CD4-positive, alpha-beta T cell treated with Interleukin-1 beta for 1 hour (primary cell): ENCODE results near the gene FBXW5.

Experiments used
- DNase-seq, 2 donors: peaks; one replicate each; pipeline ENCODE4 v3.0.0-alpha.2; 2020 to 2022

FBXW5 gene

DNA sequence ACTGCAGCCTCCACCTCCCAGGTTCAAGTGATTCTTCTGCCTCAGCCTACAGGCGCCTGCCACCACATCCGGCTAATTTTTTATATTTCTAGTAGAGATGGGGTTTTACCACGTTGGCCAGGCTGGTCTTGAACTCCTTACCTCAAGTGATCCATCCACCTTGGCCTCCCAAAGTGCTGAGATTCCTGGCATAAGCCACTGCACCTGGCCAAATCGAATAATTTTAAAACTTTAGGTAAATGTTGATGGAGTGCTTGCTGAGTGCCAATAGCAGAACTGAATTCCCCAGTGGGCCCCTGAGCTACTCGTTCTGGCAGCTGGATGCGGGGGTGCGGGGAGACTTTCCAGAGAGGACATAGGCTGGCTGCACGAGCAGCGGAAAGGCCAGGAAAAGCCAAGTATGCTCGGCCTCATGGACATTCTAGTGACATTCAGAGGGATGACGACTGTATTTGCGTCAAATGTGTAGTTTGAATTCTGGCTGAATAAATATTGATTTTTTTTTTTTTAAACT lies 41.4 kb downstream of the FBXW5 start:
- peak in 1 of 2 donors; percentile 50 for DNase-seq

DNA sequence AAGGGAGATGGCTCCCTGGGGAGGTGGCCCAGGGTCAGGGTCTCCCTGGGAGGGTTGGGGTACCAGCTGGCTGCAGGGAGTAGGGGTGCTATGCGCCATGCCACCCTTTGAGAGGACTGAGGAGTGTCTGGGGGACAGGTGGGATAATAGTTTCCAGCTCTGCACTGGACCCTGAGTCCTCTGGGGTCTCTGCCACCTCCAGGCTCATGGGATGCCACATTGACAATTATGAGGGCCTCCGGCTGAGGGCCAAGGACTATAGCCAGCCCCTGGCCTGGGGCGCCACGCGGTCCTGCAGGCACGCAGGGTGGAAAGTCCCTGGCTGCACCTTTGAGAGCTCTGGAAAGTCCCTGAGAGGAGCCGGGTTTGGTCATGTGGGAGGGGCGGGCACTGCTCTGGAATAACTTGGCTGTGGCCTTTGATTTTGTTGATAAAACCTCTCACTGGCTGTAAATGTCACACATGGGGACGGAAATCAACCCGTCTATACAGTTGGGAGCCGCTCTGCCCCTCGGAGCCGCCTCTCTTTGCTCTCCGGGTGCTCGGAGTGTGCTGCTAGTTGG lies 42.2 kb downstream of the FBXW5 start:
- peak; percentile 82 to 88 for DNase-seq

DNA sequence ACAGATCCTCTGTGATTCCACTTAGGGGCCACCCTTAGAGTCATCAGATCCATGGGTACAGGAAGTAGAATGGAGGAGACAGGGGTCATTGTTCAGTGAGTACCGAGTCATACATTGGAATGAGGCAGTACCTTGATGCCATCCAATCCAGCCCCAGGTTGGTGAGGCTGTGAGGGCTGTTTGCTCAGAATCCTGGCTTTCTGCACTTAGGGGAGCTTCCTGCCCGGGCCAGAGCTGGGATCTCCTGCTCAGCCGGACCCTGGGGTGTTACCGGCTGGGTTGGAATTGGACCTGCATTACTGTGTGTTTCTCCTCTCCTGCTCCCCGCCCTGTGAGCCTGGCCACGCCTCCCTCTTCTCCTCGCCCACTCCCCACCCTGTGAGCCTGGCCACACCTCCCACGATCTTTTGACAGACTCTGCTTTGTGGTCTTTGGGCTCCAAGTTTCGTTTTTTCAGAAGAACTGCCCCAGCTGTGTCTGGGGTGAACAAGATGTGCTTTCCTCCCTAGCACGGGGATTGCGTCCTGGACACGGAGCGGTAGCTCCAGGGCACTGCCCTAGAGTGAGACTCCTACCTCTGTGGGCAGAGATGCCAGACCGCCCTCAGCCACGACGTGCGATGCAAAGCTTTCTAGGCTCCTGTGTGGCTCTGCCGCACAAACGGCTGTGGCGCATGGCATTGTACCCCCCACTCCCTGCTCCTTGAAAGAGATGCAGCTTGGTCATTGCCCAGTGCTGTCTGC lies 42.9 kb downstream of the FBXW5 start:
- DNase-seq, result peak; percentile 60 to 76

DNA sequence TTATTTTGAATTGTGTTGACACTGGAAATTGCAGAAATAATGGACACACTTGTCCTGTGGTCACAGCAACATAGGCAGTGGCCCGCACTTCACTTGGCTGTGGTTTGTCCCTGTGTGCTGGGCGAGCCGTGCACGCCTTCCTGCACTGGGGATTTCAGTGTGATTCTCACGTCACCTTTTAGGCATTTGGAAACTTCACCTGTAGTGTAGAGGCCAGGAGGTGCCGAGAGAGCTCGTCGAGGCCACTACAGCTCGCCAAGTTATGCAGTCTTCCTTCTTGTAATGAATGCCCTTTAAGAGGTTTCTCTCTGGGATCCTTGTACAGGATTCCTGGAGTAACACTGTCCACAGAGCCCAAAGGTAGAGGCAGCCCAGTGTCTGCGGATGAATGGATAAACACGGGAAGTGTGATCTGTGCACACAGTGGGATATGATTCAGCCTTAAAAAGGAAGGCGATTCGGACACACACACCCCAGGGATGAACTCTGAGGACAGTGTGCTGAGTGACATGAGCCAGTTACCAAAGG lies 43.5 kb downstream of the FBXW5 start:
- no peak for DNase-seq

DNA sequence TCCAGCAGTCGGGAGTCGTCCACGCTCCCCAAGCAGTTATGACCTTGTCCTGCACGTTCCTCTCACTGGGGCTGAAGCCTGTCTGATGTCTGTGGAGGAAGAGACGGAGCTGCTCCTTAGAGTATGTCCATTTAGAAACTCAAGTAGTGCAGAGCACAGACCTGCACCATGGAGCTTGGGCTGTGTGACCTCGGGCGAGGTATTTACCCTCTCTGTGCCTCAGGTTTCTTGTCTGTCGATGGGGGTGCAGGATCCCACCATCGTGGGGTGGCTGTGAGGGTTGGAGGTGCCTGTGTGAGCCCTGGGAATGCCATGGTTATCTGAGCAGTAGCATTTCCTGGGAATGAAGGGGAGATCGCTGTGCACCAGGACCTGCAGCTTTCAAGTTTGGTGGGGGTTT lies 44.0 kb downstream of the FBXW5 start:
- no peak for DNase-seq

DNA sequence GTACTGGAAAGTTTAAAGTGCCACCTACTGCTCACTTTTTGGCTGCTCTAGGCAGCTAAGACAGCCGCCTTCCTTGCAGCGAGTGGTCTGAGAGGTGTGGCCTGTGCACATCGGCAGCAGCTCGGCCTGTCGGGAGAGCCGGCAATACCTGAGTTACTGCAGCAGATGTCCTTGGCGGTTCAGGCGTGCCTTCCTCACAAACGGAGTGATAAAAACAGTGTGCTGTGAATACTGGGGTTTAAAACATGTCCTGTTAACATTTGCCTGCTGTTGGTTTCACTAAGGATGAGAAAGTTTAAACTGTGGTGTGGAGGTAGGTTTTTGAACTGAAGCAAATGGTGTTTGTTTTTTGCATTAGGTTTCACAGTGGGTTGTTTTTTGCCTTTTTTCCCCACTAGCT lies 45.3 kb downstream of the FBXW5 start:
- DNase-seq, result no peak

DNA sequence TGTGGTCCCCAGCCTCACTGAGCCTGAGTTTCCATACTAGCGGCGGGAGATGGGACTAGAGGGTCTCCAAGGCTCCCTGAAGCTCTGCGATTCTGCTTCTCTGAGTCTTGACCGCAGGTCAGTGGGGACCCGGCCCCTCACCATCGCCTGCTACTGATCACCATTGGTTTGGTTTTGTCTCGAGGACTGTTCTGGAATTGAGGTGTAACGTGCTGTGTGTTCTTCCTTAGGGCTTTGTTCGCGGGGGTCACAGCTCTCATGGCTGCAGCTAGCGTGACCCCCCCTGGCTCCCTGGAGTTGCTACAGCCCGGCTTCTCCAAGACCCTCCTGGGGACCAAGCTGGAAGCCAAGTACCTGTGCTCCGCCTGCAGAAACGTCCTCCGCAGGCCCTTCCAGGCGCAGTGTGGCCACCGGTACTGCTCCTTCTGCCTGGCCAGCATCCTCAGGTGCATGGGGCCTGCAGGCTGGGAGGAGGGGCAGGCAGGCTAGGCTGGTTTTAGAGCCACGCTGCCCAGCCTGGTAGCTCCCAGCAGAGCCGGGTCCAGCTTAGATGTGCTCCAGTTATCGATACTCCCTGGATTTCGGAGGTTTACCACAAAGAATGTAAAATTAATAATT lies 45.9 kb downstream of the FBXW5 start:
- DNase-seq, result no peak

DNA sequence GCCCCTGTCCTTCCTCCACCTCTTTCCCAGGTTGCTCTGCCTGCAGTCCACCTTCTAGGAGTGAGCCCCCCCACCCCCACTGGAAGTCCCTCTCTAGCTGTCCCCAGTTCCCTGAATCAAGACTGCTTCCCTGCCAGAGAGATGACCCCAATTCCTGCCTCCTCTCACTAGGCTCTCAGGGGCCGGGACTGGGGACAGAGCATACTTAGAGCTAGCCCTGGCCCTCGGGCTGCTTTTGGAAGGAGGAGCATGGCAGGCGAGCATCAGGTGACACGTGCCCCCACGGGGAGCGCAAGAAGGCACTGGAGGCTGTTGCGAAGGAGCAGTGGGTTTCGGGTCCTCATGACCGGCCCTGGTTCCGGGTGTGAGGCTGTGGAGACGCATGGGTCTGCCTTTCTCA lies 48.5 kb downstream of the FBXW5 start:
- no peak for DNase-seq

DNA sequence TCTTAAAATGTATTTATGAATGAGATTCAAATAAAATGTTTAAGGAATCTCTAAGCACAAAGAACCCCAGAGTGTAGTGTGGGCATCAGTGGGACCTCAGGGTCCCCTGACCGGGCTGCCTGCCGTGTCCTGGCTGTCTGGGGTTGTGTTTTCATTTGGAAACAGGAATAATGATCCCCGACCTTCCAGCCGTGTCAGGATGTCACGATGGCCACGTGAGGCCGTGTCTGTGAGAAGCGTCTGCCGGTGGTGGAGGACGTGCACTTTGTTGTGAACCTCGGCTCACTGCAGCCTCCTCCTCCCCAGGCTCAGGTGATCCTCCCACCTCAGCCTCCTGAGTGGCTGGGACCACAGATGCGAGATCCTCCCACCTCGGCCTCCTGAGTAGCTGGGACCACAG lies 53.9 kb downstream of the FBXW5 start:
- DNase-seq, result no peak
